GM19397 (cell line): ENCODE results near the gene CYFIP2.

Source experiments
- ATAC-seq: cut with Tn5 transposase; IDR thresholded peaks from one replicate; pipeline ENCODE4 v1.9.1; 2021; ENCODE audit warnings: mild to moderate bottlenecking, moderate library complexity; ENCODE audit not compliant: unreplicated experiment

CYFIP2 gene

DNA sequence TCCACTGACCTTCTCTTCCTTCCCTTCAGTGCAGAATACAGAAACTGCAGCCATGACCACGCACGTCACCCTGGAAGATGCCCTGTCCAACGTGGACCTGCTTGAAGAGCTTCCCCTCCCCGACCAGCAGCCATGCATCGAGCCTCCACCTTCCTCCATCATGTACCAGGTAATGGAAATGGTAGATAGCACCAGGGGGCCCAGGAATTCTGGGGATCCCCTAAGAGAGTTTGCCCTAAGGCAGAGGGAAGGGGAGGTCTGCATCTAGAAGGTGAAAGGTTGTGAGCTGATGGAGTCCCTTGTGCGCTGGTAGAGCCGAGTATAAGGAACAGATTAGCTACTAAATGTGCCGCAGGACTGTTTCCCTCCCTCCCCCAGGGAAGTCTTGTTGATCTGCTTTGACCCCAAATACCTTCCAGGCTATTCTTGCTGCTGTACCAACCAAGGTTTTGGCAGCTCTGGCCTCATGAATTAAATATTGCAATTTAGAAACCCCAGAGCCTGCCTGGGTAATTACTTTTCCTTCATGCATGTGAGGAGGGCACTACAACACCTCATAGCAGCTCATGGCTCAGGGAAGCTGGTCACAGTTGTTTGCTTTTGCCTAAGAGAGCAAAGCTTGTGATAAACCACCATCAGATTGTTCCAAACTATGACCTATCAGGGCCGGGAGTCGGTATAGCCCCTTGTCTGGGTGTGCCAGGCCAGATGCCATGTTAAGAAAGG is 19.6 kb downstream of the CYFIP2 start:
- ATAC-seq: no peak

DNA sequence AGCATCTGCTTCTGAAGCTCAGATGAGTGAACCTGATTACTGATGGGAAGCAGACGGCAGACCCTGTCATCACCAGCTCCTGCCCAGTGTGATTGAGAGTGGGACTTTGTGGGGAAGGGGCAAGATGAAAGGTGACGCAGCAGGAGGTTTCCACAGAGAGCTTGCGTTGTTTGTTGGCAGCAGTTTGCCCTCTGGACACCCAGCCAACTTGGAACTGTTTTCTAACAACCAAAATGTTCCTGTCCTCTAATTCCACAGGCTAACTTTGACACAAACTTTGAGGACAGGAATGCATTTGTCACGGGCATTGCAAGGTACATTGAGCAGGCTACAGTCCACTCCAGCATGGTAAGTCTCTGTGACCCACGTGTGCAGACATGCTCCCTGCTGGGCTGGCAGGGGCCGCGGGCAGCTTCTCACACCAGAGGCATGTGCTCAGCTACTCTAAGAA is 20.9 kb downstream of the CYFIP2 start:
- ATAC-seq: no peak

DNA sequence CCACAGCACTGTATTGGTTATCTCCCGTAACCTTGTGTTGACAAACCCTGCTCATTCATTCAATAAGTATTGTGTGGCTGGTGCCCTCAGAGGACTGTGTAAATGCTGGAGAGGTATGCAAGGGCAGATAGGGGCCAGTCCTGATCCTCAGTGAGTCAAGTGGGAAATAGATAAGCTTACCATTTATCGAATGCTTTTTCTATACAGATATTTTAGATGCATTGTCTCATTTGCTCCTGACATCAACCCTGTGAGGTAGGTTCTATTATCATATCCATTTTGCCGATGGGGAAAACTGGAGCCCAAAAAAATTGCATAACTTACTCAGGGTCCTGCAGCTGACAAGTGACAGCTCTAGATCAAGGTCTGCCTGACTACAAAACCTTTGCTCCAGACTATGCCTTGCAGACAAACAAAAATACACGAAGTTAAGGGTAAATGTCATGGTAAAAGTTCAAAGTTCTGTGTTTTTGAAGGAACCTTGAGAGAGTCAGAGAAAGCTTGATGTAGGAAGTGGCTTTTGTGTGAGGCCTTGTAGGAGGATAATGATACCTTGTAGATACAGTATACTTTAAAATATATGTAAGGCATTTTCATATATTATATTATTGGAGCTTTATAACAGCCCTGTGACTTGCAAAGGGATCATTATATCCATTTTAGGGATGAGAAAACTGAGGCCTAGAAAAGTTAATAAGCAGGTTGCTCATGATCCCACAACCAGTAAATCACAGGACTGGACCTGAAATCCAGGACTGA is 22.7 kb downstream of the CYFIP2 start:
- no peak for ATAC-seq

DNA sequence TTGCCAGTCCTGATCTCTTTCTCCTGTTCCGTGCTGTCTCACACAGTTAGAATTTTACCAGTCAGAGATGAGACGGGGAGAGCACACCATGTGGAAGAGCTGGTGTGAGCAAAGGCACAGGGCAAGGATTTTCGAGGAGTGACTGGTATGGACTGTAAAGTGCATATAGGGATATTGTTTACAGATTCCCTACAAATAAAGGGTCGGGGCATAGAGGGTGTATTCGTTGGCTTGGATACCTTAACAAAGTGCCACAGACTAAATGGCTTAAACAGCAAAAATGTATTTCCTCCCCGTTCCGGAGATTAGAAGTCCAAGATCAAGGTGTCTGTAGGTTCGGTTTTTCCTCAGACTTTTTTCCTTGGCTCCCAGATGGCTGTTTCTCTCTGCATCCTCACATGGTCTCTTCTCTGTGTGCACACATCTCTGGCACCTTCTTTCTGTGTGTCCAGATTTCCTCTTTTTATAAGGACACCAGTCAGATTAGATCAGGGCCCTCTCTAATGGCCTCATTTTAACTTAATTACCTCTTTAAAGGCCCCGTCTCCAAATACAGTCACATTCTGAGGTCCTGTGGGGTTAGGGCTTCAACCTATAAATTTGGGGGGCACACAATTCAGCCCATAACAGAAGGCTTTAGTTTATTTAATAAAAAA is 23.4 kb downstream of the CYFIP2 start:
- ATAC-seq: no peak

DNA sequence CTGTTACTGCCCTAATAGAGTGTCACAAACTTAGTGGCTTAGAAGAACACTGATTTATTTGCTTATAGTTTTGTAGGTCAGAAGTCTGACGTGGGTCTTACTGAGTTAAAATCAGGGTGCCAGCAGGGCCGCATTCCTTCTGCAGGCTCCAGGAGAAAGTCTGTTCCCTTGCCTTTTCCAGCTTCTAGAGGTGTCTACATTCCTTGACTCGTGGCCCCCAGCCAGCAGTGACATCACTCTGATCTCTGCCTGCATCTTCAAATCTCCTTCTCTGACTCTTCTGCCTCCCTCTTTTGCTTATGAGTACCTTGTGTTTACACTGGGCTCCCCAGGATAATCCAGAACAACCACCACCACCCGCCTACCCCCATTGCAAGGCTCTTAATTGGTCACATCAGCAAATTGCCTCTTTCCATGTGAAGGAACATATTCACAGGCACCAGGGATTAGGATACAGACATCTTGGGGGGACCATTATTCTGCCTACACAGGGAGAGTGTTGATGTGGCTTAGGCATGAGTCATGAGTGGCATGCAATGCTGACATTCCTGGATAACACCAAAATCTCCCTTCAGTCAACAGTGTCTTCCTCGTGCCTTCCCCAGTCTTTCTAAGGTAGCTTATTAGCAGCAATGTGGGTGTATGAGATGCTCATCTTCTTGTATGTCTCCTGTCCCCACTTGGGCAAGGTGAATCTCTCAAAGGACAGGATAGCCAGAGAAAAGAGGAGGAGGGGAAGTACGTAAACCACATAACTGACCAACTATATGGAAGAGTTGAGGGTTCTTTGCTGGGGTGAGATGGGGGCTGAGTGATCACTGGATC is 24.4 kb downstream of the CYFIP2 start:
- ATAC-seq: no peak

DNA sequence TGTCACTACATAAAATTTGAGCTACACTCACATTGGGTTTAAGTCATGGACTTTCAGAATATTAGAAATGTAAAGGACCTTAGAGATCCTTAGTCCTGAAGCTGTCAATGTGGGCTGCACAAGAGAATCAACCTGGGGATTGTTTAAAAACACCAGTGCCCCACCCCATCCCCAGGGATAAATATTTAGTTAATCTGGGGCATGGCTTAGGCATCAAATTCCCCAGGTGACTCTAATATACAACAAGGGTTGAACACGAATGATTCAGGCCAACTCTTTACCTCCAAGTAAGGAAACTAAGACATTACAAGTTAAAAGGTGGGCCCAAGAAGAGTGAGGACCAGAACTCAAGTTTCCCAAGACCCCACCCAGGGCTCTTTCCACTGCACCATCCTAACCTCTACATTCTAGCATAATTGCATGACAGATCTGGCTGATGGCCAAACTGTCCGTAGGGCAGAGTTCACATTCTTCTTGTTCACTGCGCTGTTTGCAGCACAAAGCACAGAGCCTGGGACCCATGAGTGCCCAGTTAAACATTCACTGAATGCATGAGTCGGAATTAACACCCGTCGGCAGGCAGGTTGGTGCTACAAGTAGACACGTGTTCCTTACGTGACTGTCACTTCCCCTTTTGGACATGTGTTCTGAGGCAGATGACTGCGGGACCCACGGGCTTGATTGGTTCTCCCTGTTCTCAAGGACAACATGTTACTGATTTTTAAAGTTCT is 25.2 kb downstream of the CYFIP2 start:
- peak; percentile 90 for ATAC-seq

DNA sequence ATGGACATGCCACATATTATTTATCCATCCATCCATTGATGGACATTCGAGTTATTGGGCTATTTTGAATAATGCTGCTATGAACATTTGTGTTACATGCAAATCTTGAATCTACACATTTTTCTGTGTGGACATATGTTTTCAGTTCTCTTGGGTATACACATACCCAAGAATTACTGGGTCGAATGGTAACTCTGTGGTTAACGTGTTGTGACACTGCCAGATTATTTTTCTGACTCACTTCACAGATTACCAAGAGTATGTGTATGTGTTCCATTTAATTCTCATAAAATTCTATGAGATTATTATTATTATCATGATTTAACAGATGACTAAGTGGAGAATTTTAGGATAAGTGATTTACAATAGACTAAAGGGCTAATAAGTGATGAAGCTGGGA is 26.7 kb downstream of the CYFIP2 start:
- no peak for ATAC-seq

DNA sequence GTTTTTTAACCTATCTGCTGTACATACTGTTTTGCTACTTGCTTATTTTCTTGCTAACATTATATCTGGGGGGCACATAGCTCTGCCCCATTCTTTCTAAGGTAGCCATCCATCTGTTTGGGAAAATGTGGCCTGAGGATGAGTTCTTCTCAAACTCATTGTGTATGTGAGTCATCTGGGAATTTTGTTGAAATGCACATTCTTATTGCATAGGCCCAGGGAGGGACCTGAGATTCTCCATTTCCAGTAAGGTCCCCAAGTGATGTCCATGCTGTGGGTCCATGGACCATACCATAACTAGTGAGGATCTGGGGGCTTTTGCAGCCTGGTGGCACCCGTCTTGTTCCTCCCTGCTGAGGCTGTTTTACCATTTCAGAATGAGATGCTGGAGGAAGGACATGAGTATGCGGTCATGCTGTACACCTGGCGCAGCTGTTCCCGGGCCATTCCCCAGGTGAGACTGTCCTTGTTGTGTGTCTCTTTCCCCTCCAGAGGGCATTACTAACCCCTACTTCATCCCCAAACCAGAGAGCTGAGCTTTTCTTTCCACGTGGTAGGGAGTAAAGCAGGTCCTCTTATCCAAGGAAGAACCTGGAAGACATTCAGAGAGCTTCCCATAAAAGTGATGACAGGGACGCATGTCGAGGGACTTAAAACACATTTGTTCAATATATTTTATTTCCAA is 28.6 kb downstream of the CYFIP2 start:
- ATAC-seq: no peak

DNA sequence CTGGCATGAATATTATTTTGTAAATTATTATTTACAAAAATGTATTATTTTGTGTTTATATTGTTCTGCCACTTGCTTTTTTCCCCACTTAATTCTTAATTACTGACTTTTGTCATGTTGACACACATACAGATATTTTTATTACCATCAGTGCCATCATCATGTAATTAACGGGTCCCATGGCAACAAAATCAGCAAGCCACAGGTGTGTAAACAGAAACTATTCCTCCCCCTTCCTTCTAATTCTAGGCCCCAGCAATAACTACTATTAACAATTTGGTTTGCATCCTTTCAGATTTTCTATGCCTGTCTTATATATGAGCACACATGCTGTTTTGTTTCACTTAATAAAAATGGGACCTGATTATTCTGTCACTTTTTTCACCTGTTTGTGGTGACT is 29.3 kb downstream of the CYFIP2 start:
- no peak for ATAC-seq

DNA sequence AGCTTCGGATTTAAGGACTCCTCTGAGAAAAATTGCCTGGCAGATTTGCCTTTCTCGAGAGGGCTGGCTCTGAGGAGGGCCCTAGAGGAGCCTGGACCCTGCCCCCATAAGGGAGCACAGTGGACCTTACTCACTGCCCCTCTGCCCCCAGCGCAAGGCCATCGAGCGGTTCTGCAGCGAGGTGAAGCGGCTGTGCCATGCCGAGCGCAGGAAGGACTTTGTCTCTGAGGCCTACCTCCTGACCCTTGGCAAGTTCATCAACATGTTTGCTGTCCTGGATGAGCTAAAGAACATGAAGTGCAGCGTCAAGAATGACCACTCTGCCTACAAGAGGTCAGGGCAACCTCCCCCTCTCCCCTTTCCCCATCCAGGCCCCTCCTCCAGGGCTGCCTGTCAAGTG is 34.6 kb downstream of the CYFIP2 start:
- ATAC-seq: no peak

DNA sequence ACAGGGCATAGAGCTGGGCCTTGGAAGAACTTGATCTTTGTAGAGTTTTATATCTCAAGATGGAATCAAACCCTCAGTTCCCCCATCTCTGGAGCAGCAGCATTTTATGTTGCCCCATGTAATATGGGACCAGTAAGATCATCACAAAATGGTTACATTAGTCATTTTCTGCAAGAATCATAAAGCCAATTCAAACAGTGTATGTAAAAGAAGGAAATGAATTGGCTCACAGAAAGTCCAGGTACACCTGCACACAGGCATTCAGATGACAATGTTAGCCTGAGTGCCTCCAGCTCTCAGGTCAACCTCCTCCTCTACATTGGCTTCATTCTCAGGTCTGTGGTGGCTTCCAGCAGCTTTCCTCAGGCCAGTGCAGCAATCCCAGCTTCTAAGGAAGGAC is 35.1 kb downstream of the CYFIP2 start:
- no peak for ATAC-seq

DNA sequence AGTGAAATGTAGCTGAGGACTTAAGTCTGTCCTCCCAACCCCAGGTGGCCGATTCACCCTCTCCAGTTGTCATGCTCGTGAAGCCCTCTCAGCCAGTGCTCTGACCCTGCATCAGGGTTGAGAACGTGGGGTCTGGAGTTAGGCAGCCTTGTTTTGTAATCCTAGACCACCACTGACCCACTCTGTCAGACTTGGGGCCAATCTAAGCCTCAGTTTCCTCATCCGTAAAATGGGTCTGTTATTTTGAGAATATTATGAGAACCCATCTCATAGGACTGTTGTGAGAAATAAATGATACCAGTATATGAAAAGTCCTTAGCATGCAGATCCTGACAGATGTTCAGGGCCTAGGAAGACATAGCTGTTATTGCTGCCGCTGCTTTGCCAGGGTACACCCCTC is 37.1 kb downstream of the CYFIP2 start:
- no peak for ATAC-seq

DNA sequence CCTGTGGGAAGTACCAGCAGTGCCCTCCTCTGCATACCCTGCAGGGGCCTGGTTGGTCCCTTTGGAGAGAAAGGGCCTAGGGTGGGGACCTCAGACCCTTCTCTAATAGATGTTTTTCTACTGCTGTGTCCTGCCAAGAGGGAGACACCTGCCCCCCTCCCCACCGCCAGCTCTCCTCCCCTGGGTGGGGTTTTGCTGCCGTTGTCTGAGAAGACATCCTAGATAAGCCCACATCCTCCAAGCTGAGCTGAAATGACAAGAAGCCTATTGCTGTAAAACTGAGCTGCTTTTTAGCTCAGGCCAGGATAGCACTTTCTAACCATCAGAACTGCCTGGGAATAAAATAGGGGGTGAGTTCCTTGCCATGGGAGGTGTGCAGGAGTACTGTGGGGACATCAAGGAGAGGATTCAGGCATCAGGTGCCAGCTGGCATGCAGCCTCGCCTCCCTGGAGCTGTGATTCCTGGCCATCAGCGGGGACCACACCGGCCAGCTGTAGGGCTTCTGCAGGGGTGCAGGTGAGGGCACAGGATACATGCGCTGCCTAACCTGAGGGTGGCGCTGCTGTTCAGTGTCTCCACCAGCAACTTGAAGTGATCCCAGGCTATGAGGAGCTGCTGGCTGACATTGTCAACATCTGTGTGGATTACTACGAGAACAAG is 37.9 kb downstream of the CYFIP2 start:
- no peak for ATAC-seq

DNA sequence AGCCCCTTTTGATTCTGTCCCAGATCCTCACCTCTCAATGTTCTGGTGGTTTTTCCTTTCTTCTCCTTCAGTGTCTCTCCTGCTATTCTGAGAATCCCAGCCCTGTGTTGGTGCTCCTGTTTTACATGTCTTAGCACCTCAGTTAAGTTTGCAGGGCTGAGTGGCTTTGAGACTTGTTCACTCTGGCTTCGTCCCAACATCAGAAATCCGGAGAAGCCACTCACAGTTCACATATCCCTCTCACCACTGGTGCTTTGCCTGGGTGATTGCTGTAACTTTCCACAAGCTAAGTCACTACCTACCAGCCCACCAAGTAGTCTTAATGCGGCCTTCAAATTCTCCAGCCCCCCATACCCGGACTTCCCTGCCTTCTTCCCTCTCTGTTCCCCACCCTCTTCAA is 40.2 kb downstream of the CYFIP2 start:
- no peak for ATAC-seq

DNA sequence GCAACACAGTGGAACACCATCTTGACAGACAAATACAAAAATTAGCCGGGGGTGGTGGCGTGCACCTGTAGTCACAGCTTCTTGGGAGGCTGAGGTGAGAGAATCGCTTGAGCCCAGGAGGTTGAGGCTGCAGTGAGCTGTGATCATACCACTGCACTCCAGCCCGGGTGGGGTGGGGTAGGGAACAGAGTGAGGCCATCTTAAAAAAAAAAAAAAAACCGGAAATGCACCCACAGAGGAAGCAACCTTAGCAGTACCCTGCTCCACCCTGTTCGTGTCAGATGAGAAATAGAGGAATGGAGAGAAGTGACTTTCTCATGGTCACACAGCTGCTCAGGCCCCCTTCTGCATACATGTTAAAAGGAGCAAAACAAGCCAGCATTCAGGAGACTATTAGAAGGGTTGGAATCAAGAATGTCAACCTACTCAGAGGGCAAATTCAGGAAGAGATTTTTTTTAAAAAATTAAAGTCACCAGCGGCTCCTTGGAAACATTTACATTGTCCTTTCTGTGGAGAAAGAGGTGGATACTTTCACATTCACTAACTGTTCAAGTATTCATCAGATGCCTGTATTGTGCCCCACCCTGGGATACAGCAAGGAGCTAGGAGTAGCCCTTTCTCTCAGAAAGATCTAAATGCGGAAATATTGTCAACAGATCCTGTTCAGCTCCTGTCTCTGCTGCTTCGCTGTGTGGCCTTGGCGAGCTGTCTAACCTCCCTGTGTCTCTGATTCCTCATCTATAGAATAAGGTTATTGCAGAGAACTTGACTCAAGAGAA is 41.0 kb downstream of the CYFIP2 start:
- ATAC-seq: no peak

DNA sequence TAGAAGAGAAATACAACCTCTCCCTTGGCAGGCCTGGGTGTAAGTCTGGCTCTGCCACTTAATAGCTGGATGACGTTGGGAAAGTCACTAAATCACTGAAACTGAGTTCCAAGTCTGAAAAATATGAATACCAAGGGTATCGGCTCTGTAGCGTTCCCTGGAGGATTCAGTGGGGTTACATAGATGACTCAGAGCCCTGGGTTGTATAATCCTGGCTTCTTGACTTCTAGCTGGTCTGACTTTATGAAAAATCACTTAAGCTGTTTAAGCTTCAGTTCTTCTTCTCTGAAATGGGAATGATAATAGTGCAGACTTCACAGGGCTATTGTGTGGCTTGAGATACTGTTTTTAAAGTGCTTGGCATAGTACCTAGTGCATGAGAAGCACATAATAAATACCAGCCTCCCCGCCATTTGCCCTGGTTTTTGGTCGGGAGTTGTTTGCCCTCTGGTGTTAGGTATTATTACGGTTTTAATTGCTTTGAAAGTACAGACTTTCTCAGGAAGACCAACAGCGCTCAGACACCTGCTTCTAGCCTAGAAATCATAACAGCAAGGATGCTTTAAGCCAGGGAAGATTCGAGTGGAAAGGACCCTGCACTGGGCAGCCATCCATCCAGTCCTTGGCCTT is 43.0 kb downstream of the CYFIP2 start:
- ATAC-seq: no peak

DNA sequence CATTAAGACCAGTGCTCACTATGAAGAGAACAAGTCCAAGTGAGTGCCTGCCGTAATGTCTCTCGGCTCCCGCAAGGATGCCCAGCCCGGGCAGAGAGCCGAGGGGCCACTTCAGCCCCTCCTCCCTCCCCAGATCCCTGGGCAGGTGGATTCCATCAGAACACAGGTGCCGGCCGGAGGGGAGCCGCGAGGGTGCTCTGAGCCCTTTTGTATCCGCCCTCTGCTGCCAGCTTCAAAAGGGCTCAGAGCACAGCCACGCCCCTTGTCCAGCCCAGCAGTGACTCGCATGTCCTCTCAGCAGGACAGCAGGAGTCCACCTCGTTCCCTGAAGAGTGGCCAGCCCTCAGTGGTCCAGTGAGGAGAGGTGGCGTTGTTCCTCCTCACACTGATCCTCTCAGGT is 43.9 kb downstream of the CYFIP2 start:
- no peak for ATAC-seq

DNA sequence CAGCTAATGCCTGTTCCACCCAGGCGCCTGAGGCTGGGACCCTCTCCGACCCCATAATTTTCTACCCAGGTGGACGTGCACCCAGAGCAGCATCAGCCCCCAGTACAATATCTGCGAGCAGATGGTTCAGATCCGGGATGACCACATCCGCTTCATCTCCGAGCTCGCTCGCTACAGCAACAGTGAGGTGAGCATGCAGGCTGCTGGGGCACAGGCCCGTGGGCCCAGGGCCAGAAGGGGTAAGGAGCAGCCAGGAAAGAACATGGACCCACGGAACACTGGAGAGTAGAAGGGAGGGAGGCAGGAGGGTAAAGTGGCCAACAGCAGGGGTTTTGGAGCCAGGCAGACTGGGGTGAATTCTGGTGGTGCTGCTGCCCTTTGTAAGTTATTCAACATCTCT is 45.7 kb downstream of the CYFIP2 start:
- ATAC-seq: no peak
